Measurements from ENCODE around the gene ASS1.

ASS1 gene

DNA sequence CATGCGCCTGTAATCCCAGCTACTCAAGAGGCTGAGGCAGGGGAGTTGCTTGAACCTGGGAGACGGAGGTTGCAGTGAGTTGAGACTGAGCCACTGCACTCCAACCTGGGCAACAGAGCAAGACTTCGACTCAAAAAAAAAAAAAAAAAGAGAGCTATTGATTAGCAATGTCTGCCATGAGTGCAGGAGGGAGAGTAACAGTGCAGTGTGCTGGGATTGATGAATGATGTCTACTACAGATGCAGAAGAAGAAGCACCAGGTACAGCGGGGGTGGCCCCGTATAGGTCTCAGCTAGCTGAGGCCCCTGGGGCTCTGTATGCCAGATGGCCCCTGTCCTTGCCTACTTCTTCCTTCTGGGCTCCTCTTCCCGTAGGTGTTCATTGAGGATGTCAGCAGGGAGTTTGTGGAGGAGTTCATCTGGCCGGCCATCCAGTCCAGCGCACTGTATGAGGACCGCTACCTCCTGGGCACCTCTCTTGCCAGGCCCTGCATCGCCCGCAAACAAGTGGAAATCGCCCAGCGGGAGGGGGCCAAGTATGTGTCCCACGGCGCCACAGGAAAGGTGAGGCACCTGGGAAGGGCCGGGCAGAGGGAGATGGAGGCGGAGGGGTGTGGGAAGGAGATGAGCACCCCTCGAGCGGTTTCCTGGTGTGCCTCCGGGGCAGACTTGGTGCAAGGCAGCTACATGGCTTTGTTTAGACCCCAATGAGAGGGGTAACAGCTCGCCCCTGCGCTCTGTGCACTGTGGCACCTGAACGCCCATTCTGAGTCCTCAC is 13.5 kb downstream of the ASS1 start:
- DNase-seq: no peak

DNA sequence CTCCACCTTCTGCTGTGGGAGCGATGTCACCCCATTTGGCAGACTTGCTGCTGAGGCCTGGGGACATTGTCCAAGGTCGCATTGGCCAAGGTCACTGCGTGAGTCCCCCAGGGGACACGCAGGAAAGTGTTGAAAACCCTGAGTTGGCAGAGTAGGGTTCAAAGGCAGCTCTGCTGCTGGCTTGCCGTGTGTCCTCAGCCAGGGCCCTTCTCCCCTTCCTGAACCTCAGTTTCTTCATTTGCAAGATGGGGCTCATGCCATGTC is 14.0 kb downstream of the ASS1 start:
- DNase-seq: no peak

DNA sequence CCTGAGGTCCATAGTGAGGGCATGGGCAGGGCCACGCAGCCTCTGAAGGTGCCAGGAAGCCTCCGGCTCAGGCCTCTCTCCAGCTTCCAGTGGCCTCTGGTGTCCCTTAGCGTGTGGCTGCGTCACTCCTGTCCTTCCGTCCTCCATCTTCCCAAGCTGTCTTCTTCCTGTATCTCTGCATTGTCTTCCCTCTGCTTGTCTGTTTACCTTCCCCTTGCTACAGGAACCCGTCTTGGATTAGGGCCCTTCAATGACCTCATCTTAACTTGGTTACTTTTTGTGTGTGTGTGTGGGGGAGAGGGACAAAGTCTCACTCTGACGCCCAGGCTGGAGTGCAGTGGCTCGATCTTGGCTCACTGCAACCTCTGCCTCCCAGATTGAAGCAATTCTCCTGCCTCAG is 14.4 kb downstream of the ASS1 start:
- DNase-seq: no peak

DNA sequence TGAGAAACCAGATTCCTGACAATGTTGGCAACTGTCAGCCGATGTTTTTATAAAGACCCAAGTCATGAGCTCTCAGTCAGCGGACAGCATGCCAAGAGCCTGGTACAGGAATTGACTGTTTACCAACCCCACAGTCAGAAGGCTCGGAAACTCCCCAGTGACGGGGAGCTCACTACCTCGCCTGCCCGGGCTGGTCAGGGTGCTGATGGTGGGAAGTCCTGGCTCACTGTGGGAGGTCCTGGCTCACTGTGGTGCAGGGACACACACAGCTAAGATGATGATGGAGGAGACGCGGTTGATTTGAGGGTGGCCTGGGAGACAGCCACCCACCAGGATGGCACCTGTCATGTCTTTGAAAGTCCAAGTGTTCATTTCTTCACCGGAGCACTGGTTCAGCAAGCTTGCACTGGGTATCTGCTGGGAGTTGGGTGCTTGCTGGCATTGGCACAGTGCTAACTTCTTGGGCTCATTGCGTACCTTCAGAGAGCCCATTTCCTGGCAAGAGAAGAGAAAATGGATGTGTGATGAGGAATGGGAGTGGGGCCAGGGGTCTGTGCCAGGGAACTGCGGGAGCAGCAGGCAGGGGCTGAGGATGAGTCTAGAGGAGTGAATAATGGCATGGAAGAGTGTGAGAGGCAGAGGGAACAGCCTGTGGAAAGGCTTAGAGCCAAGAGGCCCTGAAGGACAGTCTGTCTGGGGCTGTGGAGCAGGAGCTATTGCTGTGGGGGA is 15.3 kb downstream of the ASS1 start:
- DNase-seq: no peak

DNA sequence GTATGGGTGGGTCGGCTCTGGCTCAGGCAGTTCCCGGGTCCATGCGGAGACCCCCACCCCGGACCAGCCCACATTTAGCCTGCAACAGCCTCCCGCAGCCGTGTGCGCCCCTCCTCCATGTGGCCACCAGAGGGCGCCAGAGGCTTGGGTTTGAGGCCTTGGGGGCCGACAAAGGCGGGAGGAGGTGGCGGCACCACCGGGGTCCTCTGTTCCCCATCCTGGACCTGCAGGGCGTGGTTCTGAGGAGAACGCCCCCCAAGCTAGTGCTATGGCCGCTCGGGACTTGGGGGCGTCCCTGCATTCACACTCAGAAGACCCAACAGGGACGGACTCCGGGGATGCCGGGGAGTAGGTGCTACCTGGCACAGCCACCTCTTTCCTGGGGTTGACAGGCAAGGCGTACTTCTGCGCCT is 16.5 kb downstream of the ASS1 start:
- DNase-seq: peak; percentile 66 to 82 (median 79)

DNA sequence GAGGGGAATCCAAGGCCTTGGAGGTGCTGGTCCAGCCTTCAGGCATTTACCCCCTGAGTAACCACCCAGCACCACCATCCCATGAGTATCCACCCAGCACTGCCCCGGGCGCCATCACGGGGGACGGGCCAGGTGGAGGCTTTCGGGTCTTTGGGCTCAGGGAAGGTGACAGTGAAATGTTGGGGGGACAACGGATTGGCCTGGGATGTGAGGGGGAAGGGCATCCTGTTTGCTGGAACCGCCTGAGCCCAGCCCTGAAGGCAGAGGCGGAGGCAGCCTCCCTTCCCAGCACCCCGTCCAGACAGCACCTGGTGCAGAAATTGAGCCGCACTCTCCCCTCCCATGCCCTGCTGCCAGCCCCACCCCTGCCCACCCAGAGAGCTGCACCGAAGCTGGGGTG is 17.0 kb downstream of the ASS1 start:
- DNase-seq: no peak

DNA sequence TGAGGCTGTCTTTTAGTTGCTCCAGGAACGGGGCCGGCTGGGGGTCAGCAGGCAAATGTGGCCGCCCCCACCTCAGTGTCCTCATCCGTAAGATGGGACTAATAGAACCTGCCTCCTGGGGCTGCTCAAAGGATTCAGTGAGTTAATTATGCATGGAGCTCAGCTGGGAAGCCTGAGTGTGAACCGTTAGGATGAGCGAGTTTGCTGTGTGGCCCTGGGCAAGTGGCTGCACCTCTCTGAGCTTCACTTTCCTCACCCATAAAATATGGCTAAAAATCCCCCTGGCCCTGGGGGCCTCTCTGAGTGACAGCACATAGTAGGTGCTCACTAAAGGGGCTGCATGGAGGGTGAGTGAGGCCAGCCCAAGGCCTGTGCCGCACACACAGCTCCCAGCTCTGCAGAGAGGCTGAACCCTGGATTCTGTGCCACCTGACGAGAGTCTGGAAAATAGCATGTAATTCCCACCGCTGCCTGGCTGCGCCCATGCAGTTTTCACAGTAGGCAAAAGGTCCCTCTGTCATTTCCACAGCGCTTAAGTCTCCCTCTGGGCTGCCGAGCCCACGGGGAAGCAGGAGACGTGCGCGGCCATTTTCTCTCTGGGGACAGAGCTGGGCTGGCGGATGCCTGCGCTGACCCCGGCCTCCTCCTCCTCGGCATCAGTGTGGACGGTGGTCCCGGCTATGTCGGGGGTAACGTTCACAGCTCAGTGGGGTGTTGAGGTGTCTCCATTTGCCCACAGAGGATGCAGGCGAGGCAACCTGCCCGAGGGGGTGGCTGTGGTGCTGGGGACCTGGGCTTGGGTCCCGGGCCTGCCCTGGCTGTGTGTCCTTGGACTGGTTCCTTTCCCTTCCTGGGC is 18.2 kb downstream of the ASS1 start:
- no peak for DNase-seq

DNA sequence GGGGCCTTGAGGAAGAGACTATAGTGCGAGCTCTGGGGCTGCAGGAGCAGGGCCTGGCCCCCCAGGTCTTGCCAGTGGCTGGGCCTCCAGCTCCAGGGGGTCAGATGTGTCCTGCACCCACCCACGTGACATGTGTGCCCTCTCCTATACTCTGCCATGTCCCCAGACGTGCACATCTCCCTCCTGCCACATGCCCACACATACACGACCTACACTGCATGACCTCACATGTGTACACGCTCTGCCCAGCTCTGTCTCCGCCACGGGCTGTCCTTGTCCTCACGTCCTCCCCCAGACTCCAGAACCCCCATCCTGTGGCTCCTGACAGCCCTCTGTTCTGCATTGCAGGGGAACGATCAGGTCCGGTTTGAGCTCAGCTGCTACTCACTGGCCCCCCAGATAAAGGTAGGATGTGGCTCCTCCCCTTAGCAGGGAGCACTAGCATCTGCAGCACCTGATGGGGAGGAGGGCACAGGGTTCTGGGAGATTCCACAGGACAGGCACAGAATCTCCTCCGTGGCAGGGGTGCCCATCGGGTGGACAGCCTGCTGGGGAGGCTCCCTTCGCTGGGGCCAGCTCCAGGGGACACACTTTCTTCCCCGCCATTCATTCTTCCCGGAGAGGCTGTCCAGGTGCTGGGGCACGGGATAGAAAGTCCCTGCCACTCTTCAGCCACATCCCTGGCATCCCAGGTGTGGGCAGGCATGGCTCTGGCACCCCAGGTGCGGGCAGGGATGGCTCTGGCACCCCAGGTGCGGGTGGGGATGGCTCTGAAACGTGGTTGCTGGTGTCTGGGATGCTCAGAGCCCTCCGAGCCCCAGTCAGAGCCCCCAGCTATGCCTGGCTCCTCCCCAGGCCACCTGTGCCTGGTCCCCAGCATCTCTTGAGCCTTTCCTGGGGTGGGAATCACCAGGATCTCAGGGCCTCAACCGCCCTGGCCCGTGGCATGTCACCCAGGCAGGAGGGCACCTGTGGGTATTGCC is 19.3 kb downstream of the ASS1 start:
- DNase-seq: no peak

DNA sequence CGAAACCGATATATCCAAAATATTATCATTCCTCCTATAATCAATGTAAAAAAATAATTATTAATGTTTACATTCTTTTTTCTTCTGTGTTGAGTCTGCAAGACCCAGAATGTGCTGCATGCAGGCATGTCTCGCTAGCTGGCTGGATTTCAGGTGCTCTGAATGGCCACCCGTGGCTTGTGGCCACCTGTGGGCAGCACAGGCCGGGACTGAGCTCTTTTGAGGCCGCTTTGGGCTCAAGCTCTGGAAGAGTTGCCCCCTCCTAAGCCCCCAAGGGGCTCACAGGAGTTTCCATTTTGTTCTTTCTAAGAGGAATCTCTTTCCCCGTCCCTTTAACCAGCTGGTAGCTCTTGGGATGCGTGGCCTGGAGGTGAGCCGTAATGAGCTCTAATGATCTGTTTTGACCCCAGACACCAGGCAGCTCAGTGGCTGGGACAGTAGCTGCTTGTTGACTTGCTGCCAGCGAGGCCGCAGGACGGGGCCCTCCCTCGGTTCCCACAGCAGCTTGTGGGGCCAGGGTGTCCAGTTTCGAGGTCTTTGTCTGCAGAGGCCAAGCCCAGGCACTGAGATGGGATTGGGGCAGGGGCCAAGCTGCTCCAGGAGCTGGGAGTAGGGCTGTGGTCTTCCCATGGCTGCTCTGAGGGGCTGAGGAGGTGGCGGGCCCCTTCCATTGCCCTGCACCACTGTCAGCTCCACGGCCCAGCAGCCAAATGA is 20.8 kb downstream of the ASS1 start:
- DNase-seq: no peak

DNA sequence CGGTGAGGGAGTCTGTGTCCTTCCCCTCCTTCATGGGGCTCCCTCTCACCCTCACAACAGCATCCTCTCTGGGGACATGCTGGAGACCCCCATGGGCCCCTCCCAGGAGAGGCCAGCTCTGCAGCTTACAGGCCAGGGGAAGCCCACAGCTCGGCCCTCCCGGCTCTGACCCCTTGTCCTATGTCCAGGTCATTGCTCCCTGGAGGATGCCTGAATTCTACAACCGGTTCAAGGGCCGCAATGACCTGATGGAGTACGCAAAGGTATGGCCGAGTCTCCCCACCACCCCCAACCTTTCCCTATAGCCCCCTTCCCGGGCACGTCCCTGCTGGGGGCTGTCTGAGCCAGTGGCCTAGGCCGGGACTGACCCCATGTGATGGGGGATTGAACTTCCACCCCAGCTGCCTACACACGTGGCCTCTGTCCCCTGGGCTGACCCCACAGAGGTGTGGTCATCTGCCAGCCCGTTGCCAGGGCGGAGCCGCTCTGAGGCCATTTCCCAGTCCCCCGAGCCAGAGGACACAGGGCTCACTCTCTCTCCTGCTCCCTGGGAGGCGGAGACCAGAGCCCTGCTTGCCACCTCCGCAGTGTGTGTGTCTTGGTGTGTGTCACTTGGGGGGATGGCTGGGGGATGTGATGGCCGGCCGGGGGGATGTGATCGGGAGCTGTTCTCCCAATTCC is 21.9 kb downstream of the ASS1 start:
- no peak for DNase-seq

DNA sequence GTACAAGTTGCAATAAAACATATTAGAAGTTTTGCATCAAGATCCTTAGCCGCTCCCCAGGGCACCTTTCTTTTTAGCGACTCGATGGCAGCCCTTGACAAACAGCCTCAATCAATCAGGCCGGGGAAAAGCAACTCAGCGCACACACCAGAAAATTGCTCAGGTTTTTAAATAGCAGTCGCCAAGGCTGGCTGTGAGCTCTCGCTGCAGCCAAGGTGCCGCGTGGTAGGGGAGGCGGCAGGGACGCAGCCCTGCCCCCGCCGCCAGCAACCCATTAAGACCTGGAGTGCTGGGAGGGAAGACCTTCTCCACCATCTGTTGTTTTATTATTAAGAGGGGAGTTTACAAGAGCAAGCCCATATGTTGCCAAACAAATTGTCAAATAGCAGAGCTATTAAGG is 22.6 kb downstream of the ASS1 start:
- DNase-seq: no peak

DNA sequence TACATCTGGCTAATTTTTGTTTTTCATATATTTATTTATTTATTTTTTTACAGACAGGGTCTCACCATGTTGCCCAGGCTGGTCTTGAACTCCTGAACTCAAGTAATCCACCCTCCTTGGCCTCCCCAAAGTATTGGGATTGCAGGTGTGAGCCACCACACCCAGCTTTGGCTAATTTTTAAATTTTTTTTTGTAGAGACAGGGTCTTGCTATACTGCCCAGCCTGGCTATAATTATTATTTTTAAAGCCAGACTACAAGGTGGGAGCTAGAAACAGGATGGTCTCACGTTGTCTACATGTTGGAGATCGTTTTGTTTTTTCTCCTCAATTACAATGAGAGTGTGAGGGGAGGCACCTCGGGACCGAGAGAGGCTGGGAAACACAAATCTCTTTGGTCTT is 23.8 kb downstream of the ASS1 start:
- DNase-seq: no peak

DNA sequence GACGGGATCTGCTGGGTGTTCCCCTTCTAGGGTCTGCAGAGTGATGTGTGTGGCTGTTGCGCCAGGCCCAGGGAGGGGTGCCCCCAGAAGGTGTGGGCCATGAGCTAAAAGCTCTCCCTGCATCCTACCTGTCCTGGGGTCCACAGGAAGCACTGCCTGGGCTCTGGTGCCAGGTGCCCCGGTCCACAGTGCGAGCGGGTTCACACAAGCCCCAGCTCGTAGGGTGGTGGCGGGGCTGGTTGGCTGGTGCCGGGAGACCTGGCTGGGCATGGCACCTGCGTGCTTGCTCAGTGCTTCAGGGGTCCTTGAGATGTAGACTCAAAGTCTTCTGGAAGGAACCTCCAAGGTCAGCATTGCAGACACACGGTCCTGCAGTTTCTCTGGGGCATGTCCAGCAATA is 25.5 kb downstream of the ASS1 start:
- DNase-seq: no peak

DNA sequence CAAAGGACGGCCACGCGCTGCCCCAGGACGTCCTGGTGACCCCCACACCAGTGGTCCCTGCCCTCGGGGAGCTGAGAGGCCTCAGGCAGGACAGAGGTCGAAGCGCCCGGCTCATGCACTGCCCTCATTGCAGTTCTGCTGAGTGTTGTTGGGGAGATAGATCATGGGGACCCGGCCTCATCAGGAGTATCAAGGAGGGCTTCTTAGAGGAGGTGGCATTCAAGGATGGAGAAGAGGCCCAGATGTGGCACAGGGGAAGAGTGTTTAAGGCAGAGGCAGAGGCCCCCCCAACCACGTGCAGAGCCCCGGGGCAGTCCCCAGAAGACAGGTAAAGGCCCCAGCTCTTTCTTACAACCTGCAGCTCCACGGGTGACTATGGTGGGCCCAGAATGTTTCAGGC is 26.2 kb downstream of the ASS1 start:
- DNase-seq: no peak

DNA sequence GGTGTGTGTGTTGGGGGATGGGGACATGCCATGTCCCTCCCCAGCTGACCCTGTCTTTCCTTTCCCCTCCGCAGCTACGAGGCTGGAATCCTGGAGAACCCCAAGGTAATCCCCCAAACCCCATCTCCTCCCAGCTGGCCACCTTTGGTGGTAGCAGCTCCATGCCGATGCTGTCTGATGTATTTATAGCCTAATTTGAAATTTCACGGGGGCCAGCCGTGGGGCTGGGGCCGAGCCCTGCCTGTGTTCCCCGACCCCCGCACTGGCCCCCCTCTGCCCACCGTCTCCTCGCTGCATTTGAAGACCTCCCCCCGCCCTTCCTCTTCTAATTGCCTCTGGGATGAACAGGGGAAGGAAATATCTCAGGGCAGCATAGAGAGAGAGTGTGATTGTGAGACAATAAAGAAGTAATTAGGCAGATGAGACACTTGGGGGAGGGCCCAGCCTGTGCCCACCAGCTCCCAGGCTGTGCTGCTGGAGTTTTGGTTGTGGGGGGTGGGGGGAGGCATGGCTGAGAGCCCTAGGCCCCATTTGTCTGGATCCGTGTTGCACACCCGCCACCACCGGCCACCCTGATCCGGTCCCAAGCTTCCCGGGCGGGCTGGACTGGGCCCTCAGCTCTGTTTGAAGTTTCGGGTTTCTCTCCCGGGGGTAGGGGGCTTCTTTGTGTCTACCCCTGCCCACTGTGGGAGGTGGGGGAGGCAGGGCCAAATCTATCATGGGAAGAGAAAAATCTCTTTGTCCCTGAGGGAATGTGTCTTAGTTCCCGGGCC is 26.8 kb downstream of the ASS1 start:
- no peak for DNase-seq

DNA sequence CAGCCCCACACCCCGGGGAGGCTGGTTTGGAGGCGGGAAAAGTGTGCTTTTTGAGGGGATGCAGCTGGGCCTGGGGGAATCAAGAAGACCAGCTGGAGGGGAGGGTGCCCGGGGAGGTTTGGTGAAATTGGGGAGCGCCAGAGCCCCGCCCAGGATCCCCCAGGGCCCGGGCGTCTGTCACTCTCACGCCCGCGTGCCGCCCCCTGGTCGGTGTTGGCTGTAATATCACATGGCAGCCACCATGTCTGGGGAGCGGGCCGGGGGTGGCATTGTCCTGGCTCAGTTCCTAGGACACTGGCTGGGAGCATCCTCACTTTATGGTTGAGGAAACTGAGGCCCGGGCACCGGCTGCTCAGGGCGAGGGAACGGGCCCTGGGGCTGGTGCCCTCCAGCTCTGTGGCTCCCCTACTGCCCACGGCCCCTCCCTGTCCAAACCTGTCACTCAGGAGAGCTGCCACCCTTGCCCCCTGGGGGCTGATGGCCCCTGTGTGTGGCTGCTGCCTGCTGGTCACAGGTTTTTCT is 27.5 kb downstream of the ASS1 start:
- no peak for DNase-seq

DNA sequence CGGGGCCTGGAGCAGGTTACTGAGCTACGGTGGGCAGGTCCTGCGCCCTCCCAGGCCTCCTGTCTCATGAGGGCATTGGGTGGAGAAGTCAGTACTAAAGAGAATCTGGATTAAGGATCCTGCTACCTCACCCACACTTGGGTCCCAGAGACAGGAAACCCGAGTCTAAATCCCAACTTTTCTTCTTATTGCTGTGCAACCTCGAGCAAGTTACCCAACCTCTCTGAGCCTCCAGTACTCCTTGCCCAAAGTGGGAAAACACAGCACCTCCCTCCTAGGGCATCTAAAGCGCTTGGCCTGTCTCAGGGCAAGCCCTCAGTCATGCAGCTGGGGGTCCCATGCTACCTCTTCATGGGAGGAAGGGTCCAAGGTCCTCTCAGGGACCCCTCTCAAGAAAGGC is 28.2 kb downstream of the ASS1 start:
- DNase-seq: no peak

DNA sequence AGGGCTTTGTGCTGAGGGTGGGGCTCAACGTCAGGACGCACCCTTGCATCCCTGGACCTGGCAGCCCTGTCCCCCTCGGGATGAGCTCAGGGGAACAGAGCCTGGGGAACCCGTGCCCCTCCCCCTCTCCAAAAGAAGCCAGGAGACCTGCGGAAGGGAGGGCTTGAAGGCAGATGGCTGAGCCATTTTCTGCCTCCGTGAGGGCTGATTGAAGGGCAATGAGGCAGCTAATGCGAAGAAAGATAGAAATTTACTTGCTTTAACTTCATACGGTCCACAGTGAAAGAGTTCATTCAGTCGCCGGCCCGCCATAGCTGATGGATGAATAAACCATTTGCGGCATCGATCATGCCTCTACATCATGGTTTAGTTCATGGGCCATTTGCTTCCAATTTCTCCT is 28.8 kb downstream of the ASS1 start:
- DNase-seq: no peak

DNA sequence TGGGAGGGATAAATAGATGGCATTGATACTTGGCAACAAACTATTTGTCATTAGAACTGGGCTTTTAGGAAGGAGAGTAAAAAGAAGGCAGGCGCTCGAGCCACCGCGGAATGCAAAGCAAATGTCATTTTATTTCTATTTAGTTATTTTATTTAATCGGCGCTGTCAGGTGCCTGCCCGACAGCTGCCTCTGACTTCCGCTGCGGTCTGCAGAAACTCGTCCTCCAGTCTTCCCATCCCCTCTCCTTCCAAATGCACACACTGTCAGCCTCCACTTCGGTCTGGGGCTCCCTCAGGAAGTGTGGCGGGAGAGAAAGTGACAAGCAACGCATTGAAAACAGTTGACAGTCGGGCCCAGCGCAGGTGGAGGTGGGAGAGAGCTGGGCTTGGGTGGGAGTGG is 29.3 kb downstream of the ASS1 start:
- DNase-seq: no peak

DNA sequence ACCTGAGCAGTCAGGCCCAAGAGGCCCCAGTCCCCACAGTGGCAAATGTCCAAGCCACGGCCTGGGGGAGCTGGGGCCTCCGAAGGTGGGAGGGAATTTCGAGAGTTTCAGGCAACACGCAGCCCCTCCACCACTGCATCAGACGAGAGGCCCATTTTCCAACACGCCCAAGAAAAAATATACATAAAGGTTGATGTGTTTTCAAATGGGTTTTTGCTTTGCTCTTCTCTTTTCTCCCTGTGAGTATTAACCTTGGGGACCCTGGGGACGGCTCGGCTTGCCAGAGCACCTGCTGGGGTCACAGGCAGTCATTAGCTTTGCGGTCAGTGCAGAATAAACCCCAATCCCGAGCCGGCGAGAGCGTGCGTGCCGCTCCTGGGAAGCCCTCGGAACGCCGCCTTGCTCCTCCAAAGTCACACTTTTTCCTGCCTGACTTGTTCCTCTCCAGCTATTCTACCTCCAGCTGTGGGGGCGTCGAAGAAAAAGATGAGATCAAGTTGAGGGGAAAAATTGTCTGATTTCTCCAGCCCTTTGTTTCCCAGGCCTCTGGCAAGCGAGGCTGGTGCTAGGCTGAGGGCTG is 31.5 kb downstream of the ASS1 start:
- no peak for DNase-seq

All from suppressor macrophage treated with lipopolysaccharide for 1 hour (primary cell).